HG03558 (cell line): Measurements from ENCODE around the gene SRGAP1.

Source experiments
- ATAC-seq: cut with Tn5 transposase; IDR thresholded peaks from one replicate; pipeline ENCODE4 v1.9.1; 2021; ENCODE audit warnings: moderate number of reproducible peaks; ENCODE audit not compliant: unreplicated experiment; ENCODE audit errors: extremely low read depth

Gene SRGAP1

GRCh38 chr12:63924781-63925180, 80.3 kb downstream of the SRGAP1 start:
- no peak for ATAC-seq

DNA sequence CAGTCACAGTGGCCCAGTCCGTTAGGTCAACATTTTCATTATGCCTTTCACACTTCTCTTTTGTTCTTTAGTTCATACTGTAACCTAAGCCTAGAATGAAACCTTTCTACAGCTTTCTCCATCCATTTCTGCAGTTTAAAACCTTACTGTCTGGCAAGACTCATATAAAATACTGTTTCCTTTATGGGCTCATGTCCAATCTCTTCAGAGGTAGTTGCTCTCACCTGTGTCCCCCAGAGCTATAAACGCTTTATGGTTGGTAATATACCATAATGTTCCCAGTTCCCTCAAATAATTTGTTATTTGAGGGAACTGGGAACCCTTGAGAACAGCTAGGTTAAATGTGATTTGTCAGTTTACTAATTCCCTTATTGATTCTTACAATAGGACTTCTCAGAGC, 83.0 kb downstream of the SRGAP1 start:
- no peak for ATAC-seq

DNA sequence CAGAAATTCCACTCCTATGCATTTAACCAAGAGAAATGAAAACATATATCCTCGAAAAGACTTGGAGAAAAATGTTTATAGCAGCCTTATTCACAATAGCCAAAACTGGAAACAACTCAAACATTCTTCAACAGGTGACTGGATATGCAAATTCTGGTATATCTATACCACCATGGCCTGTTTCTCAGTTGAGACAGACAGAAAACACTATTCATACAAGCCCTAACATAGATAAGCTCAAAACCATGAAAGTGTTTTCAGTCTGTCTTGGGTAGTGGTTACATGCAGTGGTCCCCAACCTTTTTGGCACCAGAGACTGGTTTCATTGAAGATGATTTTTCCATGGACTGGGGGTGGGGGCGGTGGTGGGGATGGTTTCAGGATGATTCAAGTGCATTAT, 83.8 kb downstream of the SRGAP1 start:
- ATAC-seq = no peak

GRCh38 chr12:63929426-63929825, 84.9 kb downstream of the SRGAP1 start:
- ATAC-seq = no peak

- ATAC-seq = no peak
These were observed 86.5 kb downstream of the SRGAP1 start for GRCh38 chr12:63930971-63931370.

GRCh38 chr12:63931703-63932102, 87.2 kb downstream of the SRGAP1 start:
- ATAC-seq = no peak

GRCh38 chr12:63934936-63935335, 90.4 kb downstream of the SRGAP1 start:
- no peak for ATAC-seq

DNA sequence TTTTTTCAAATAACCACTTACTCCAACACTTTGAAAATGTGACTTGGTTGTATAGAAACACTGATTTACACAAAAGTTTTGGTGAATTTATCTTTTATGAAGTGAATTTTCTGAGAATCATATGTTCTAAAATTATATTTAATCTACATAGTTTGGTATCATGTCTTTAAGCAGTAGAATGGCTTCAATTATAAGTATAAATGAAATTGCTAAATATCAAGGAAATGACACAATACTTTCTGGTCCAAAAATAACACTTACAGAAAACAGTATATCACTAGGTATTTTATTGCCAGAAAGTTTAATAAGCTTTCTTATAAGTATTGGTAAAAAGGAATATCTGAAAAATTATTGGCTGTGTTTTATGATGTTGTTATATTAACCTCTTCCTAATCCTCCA, 90.9 kb downstream of the SRGAP1 start:
- no peak for ATAC-seq

GRCh38 chr12:63937378-63938316, 93.1 kb downstream of the SRGAP1 start:
- no peak for ATAC-seq

DNA sequence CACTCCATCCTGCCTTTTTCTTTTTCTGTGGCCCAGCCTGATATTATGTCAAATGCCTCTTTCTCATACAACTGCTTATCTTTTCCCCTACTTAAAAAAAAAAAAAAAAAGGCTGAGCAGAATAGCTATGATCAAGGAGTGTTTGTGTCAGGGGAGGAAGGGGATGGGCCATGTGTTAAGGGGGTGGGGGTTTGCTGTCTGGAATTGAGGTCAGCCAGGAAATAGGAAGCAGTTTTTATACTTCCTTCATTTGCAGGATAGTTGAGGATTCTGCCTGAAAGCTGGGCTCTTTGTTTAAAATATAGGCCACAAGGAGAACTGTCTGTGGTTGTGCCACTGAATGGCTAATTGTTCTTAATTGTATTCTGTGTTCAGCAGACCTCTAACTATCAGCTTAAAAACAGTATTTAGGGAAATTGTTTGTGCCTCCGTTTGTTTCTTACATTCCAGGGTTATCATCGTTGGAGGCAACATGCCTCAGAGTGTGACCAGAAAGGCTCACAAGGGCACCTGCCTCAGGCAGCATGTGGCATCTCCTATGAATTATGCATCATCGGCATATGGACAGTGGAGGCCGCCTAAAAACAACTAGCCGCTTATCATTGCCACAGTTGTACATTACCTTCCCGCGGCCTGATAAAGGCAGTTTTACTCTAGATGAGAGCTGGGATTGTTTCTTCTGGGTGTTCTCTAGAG, 96.0 kb downstream of the SRGAP1 start:
- no peak for ATAC-seq

GRCh38 chr12:63941166-63941800, 96.8 kb downstream of the SRGAP1 start:
- no peak for ATAC-seq

DNA sequence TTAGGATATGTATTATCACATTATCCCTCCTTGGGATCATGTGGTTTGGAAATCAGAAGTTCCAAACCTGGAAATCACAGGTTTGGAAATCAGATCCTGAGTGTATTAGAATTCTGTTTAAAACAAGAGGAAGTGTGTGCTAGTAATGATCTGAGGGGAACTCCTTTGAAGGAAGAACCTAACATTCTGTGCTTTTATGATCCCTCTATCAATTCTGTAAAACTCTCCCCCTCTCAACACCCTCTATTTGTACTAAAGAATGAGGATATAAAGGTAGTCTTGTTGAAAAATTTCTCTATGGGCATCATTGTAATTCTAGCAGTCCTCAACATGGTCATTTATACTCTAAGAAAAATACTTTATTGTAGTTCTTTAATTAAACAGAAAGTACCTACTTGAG, 97.4 kb downstream of the SRGAP1 start:
- no peak for ATAC-seq

GRCh38 chr12:63942464-63943241, 98.2 kb downstream of the SRGAP1 start:
- no peak for ATAC-seq

GRCh38 chr12:63944034-63944579, 99.6 kb downstream of the SRGAP1 start:
- ATAC-seq = no peak

GRCh38 chr12:63944586-63945228, 100.2 kb downstream of the SRGAP1 start:
- no peak for ATAC-seq

GRCh38 chr12:63945777-63946176, 101.3 kb downstream of the SRGAP1 start:
- ATAC-seq = no peak

DNA sequence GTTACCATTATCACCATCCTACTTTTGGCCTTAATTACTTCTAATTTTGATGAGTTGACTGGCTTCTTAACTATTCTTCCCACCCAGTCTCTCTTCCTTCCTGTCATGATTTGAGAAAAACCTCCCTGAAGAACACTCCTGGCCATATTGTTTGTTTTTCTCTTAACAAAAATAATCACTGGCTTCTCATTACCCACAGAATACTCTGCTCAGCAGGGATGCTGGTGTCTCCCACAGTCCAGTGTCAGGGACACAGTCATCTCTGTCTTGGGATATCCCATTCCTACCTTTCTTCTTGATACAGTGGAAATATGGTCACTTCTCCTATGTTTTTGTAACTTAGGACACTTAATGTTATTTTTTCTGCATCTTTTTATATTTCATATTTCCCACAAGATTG, 103.7 kb downstream of the SRGAP1 start:
- ATAC-seq = no peak

- no peak for ATAC-seq
These were observed 105.4 kb downstream of the SRGAP1 start for GRCh38 chr12:63949902-63950301.

GRCh38 chr12:63952995-63953394, 108.5 kb downstream of the SRGAP1 start:
- no peak for ATAC-seq
